GM13976 (cell line): ENCODE results near the gene KIF18A.

Experiments used
- DNase-seq: peaks from one replicate; pipeline ENCODE4 v3.0.0; 2012; ENCODE audit warnings: low spot score
- CTCF ChIP-seq: IDR thresholded peaks from 2 replicates; pipeline ENCODE4 v1.5.1; 2012; ENCODE audit warnings: borderline replicate concordance, mild to moderate bottlenecking; ENCODE audit not compliant: insufficient read depth; ENCODE audit errors: extremely low read depth, missing control alignments, control extremely low read depth
- in situ Hi-C: fragments of 300-500 bp; cut with MboI; formaldehyde crosslinking; loops from one replicate; pipeline ENCODE4 v1.12.0; 2022; ENCODE audit warnings: low sequenced_read_pairs, mixed read lengths, inconsistent platforms; ENCODE audit not compliant: unreplicated experiment

KIF18A gene

GRCh38 chr11:27996066-27996465, 111.9 kb downstream of the KIF18A start:
- in situ Hi-C loops, result no loop called here
- no peak for DNase-seq
- no peak for TF ChIP-seq CTCF

GRCh38 chr11:27995083-27995482, 112.9 kb downstream of the KIF18A start:
- no peak for TF ChIP-seq CTCF
- in situ Hi-C loops, result no loop called here

GRCh38 chr11:27991736-27992135, 116.2 kb downstream of the KIF18A start:
- no peak for TF ChIP-seq CTCF
- no peak for DNase-seq
- in situ Hi-C loops, result no loop called here

More at GRCh38 chr11:27995083-27995482, 112.9 kb downstream of the KIF18A start:
- no peak for DNase-seq

GRCh38 chr11:27977527-27977926, 130.4 kb downstream of the KIF18A start:
- DNase-seq, result no peak
- no peak for TF ChIP-seq CTCF
- in situ Hi-C loops, result no loop called here

GRCh38 chr11:27977031-27977430, 130.9 kb downstream of the KIF18A start:
- in situ Hi-C loops, result no loop called here
- DNase-seq, result no peak
- no peak for TF ChIP-seq CTCF

GRCh38 chr11:27976262-27976661, 131.7 kb downstream of the KIF18A start:
- in situ Hi-C loops, result no loop called here
- DNase-seq, result no peak
- no peak for TF ChIP-seq CTCF
